GM19099 (cell line): Measurements from ENCODE around the gene SLC13A4.

Experiments
- POLR2A ChIP-seq: IDR thresholded peaks from 3 replicates; pipeline ENCODE4 v1.6.1; 2011; ENCODE audit warnings: low read depth; ENCODE audit not compliant: insufficient read length; ENCODE audit errors: extremely low read depth

Gene SLC13A4, protein sequence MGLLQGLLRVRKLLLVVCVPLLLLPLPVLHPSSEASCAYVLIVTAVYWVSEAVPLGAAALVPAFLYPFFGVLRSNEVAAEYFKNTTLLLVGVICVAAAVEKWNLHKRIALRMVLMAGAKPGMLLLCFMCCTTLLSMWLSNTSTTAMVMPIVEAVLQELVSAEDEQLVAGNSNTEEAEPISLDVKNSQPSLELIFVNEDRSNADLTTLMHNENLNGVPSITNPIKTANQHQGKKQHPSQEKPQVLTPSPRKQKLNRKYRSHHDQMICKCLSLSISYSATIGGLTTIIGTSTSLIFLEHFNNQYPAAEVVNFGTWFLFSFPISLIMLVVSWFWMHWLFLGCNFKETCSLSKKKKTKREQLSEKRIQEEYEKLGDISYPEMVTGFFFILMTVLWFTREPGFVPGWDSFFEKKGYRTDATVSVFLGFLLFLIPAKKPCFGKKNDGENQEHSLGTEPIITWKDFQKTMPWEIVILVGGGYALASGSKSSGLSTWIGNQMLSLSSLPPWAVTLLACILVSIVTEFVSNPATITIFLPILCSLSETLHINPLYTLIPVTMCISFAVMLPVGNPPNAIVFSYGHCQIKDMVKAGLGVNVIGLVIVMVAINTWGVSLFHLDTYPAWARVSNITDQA

GRCh38 chr7:135728136-135728669, at the start of gene SLC13A4:
Gene SLC13A4 (minus strand): TSS chr7:135728186. CDS start chr7:135727496, 690 bp downstream.
- no peak for TF ChIP-seq POLR2A

DNA sequence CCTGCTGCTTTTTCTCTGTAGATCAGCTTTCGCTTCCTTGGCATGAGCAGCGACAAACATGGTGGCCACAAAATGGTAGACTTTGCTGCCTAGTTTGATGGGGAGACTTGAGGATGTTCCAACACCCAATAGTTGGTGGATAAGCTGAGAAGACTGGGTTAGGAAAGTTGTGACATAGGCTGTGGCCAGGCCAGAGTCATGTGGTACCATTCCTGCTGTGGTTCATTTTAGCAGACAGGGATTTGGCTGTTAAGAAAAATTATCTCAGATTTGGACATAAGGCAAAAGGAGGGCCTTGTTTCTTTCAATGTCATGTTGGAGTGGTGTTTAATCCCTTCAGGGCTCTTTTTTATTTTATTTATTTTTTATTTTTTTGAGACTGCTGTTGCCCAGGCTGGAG, 47.2 kb upstream of the SLC13A4 start:
- TF ChIP-seq POLR2A, result no peak

GRCh38 chr7:135774284-135774683, 46.3 kb upstream of the SLC13A4 start:
- no peak for TF ChIP-seq POLR2A

DNA sequence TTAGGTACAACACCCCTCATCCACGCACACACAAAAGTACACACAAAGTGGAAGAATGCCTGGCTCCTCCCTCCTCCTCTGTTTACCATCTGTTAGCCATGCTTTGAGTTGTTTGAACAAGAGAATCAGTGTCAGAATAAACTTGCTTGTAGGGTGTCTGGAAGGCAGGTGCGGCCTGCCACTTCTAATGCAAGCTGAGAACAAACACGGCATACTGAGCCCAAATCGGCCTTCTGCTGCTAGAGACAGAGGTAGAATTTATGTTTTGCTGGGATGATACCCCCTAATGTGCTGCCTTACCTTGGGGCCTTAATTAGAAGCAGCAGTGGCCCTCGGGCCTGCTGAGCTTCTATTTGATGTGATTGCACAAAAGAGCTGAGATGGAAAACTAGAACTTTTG, 45.5 kb upstream of the SLC13A4 start:
- TF ChIP-seq POLR2A, result no peak

DNA sequence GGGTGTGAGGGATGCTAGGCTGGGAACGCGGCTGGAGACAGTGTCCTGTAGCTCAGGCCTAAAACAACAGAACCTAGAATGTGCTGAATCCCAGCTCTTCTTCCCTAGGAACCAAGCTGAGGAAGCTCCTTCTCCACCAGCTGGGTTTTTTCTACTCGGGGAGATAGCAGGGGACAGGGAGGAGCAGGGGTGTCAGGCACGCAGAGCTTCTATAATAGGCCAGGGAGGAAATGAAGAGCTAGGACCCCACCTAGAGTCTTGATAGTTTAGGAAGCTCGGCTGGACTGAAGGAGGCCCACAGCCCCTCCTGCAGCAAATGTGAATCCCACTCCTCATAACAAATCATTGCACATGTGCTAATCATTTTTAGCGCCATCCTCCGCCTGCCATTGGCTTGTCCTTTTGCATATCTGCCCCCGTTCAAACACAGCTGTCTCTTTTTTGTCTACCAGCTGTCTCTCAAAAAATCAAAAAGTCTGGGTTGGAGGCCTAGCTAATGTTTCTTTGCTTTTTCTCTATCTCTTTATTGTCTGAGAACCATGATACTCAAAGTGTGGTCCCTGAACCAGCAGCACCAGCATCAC, 44.7 kb upstream of the SLC13A4 start:
- TF ChIP-seq POLR2A, result no peak

GRCh38 chr7:135771961-135772638, 44.1 kb upstream of the SLC13A4 start:
- no peak for TF ChIP-seq POLR2A

DNA sequence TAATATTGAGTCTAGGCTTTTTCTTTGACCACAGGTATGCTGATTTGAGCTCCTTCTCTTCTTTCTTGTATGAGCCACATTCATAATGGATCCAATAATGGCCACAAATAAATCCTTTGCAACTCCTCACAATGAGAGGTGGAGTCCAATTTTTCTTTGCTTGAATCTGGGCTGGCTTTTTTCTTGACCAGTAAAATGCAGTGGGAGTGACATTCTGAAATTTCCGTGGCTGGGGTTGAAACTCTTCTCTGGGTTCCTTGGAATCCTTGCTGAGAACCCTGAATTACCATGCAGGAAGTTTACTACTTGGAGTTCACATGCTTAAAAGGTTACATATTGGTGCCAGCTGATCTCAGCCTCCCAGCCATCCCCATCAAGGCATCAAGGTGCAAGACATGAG, 43.1 kb upstream of the SLC13A4 start:
- TF ChIP-seq POLR2A, result no peak

- TF ChIP-seq POLR2A, result no peak
Observed at GRCh38 chr7:135770139-135770710, 42.2 kb upstream of the SLC13A4 start.

DNA sequence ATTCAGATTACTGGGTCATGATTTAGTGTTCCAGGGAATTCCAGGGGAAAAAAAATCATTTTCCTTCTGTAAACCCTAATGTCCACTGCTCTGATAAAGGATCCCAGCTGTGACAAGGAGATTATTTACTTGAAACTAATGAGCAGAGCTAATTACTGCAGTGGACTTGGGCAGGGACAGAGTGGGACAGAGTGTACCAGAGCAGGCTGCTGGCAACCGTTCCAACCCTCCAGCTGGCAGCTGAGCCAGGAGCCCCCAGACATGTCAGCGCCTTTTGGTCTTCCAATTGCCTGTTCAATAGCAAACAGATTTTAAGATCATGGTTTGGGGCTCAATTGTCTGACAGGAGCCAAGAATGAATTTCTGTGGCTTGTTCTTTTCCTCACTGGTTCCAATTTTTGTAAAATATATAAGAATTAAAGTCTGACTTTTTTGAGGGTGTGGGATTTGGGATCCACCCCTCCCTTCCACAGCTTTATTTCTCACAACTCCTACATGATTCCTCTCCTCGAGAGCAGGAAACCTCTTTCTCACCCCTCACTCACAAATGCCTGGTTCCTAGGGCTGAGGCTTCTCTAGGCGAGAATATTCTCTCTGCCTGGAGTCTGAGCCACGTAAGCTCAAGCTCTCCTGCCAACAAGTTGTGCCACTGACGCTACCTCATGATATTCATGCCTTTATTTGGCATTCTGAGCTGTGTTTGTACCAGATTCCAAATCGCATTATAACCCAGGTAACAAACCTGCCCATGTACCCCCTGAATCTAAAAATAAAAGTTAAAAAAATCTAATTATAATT, 41.2 kb upstream of the SLC13A4 start:
- no peak for TF ChIP-seq POLR2A

GRCh38 chr7:135768467-135768866, 40.5 kb upstream of the SLC13A4 start:
- TF ChIP-seq POLR2A, result no peak

DNA sequence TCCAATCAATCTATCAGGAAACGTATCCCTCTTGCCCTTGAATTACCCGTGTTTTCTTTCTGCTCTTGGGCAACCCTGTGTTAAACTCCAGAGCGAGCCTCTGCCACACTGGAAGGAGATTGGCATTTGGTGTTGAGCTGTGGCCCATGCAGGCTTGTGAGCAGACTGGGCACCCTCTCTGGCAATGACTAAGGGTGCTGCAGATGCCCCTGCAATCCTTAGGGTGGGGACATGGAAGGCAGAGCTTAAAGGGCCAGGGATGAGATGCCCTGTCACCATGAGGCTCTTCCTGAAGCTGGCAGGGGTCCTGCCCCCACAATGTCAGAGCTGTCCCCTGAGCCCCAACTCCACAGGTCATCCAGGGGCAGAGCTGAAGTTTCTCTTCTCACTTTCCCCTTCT, 40.1 kb upstream of the SLC13A4 start:
- no peak for TF ChIP-seq POLR2A

DNA sequence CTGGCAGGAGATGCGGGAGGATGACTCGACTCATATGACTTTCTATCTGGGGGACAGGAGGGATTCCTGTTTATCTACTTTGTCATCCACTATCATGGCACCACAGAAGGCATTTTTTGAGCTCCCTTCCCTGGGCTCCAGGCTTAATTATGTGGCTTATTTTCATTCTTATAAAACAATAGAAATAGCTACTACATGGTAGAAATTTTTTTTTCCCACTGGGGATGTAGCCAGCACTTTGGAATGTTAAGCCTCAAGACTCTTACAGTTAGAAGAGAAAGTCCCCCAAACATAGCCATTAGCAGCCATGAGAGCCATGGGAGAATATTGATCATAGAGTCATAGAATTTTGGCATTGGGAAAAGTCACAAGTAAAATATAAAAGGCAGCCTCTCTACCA, 35.3 kb upstream of the SLC13A4 start:
- TF ChIP-seq POLR2A, result no peak

DNA sequence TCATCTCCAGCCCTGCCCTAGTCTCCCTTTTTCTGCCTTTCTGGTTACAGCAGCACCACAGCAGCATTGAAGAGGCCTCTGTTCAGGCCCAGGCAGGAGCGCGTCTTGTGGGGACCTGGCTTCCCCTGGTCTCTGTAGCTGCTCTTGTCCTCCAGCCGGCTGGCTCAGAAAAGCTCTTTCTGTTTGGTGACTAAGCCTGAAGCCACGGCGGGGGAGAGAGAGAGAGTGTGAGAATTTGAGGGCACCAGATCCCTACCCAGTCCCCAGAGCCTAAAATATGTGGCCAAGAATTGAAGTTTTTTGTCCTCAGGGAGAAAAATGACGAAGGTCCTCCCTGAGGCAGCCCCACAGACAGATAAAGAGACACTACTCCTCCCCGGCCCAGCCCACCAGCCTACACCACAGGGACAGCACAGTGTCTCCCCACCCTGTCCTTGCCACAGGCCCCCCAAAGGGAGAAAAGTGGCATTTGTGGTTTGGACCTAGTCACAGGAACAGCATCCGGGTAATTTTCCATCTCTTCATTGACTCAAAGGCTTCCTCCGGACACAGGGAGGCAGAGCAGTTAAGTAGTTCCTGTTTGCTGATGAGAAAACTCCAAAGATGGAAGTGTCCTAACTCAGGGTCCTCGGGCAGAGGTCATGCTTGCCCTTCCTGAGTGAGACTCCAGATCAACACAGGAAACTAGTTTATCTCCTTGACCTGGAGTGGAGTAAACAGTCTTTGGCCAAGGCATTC, 33.9 kb upstream of the SLC13A4 start:
- TF ChIP-seq POLR2A, result no peak
